Loucy (cell line): ENCODE measurements around the gene FSIP1.

ENCODE experiments used
- H2AFZ ChIP-seq: fragments of 200-600 bp; sonication (generic); 2 replicates; pipeline ENCODE4 v1.6.0; 2016; ENCODE audit warnings: antibody characterized with exemption, mild to moderate bottlenecking, low read length, moderate library complexity
- H3F3A ChIP-seq: fragments of 200-600 bp; 2 replicates; pipeline ENCODE4 v1.6.0; 2016; ENCODE audit warnings: antibody characterized with exemption, low read depth, mild to moderate bottlenecking
- H3K27me3 ChIP-seq: fragments of 200-600 bp; sonication (generic); 2 replicates; pipeline ENCODE4 v1.6.1; 2014; ENCODE audit warnings: low read length, mild to moderate bottlenecking; ENCODE audit not compliant: insufficient read depth, poor library complexity, severe bottlenecking
- H3K36me3 ChIP-seq: fragments of 200-600 bp; sonication (generic); 2 replicates; pipeline ENCODE4 v1.6.1; 2016; ENCODE audit warnings: low read length; ENCODE audit not compliant: insufficient read depth
- H3K4me1 ChIP-seq: fragments of 200-600 bp; sonication (generic); 2 replicates; pipeline ENCODE4 v1.5.1; 2014; ENCODE audit warnings: low read length, mild to moderate bottlenecking; ENCODE audit not compliant: insufficient read depth, poor library complexity, severe bottlenecking
- H3K4me2 ChIP-seq: fragments of 200-600 bp; sonication (generic); 2 replicates; pipeline ENCODE4 v1.6.0; 2014; ENCODE audit warnings: antibody characterized with exemption, low read length, low read depth, mild to moderate bottlenecking; ENCODE audit not compliant: poor library complexity, severe bottlenecking
- H3K4me3 ChIP-seq: fragments of 200-600 bp; sonication (generic); 2 replicates; pipeline ENCODE4 v1.5.1; 2014; ENCODE audit warnings: low read length, mild to moderate bottlenecking, mixed read lengths; ENCODE audit not compliant: poor library complexity, severe bottlenecking
- H3K79me2 ChIP-seq: fragments of 200-600 bp; sonication (generic); 2 replicates; pipeline ENCODE4 v1.6.1; 2014; ENCODE audit warnings: low read length; ENCODE audit not compliant: insufficient read depth
- H3K9ac ChIP-seq: fragments of 200-600 bp; sonication (generic); 2 replicates; pipeline ENCODE4 v1.6.0; 2014; ENCODE audit warnings: mild to moderate bottlenecking, low read depth, low read length, moderate library complexity; ENCODE audit not compliant: poor library complexity, severe bottlenecking
- H3K9me2 ChIP-seq: fragments of 200-600 bp; sonication (generic); replicated peaks from 2 replicates; pipeline ENCODE4 v1.6.1; 2016; ENCODE audit warnings: low read depth, low read length, mixed read lengths
- H3K9me3 ChIP-seq: fragments of 200-600 bp; sonication (generic); 2 replicates; pipeline ENCODE4 v1.6.1; 2014; ENCODE audit warnings: mild to moderate bottlenecking, antibody characterized with exemption, low read length, low read depth; ENCODE audit not compliant: insufficient read depth
- H4K20me1 ChIP-seq: fragments of 200-600 bp; sonication (generic); 2 replicates; pipeline ENCODE4 v1.6.0; 2014; ENCODE audit warnings: antibody characterized with exemption, low read length, mild to moderate bottlenecking; ENCODE audit not compliant: insufficient read depth, poor library complexity, severe bottlenecking
- CTCF ChIP-seq: fragments of 200-600 bp; sonication (generic); conservative IDR thresholded peaks from 2 replicates; pipeline ENCODE4 v1.5.1; 2014; ENCODE audit warnings: mild to moderate bottlenecking, antibody characterized with exemption, low read length
- EZH2phosphoT487 ChIP-seq: fragments of 200-600 bp; IDR thresholded peaks from 2 replicates; pipeline ENCODE4 v1.6.1; 2018; ENCODE audit warnings: antibody characterized with exemption, mild to moderate bottlenecking, moderate library complexity, borderline replicate concordance

Gene FSIP1

GRCh38 chr15:39646425-39646824 is 136.2 kb downstream of the FSIP1 start:
- Histone ChIP-seq H3K4me2 (no peak overlapping the region), H3K4me1 (no peaks in the 10 kb centered on the region), H3K9me2 (no peaks in the 10 kb centered on the region), H3K36me3 (no peaks in the 10 kb centered on the region), H3K9ac (no peak overlapping the region), H4K20me1 (no peaks in the 10 kb centered on the region), H3K9me3 (no peaks in the 10 kb centered on the region), H3K4me3 (no peak overlapping the region), H3K27me3 (no peaks in the 10 kb centered on the region), H2AFZ (no peak overlapping the region), H3F3A (no peaks in the 10 kb centered on the region), H3K79me2 (no peaks in the 10 kb centered on the region)
- TF ChIP-seq CTCF = no peak
- no peak for TF ChIP-seq EZH2phosphoT487

- no peak overlapping the region for H3K4me3 ChIP-seq
- H3K4me2 ChIP-seq = no peak overlapping the region
These were observed 136.7 kb downstream of the FSIP1 start for GRCh38 chr15:39645976-39646257.

GRCh38 chr15:39645138-39645975 is 137.3 kb downstream of the FSIP1 start:
- H3K4me1 ChIP-seq = no peaks in the 10 kb centered on the region
- no peak overlapping the region for H3K4me2 ChIP-seq
- H3K9me2 ChIP-seq = no peaks in the 10 kb centered on the region
- H4K20me1 ChIP-seq = no peaks in the 10 kb centered on the region
- no peaks in the 10 kb centered on the region for H3F3A ChIP-seq
- TF ChIP-seq CTCF (no peak), EZH2phosphoT487 (no peak)
- H3K9ac ChIP-seq = no peak overlapping the region
- no peaks in the 10 kb centered on the region for H3K79me2 ChIP-seq
- H3K9me3 ChIP-seq = no peaks in the 10 kb centered on the region
- no peak overlapping the region for H3K4me3 ChIP-seq
- H2AFZ ChIP-seq = no peak overlapping the region
- H3K27me3 ChIP-seq = no peaks in the 10 kb centered on the region
- H3K36me3 ChIP-seq = no peaks in the 10 kb centered on the region

More at GRCh38 chr15:39645976-39646257, 136.7 kb downstream of the FSIP1 start:
- no peaks in the 10 kb centered on the region for H3K9me2 ChIP-seq
- H3K79me2 ChIP-seq = no peaks in the 10 kb centered on the region
- no peaks in the 10 kb centered on the region for H4K20me1 ChIP-seq
- no peak overlapping the region for H2AFZ ChIP-seq
- H3K9ac ChIP-seq = no peak overlapping the region
- no peaks in the 10 kb centered on the region for H3K27me3 ChIP-seq
- no peaks in the 10 kb centered on the region for H3K4me1 ChIP-seq
- no peaks in the 10 kb centered on the region for H3K9me3 ChIP-seq
- no peaks in the 10 kb centered on the region for H3K36me3 ChIP-seq
- H3F3A ChIP-seq = no peaks in the 10 kb centered on the region
- no peak for TF ChIP-seq EZH2phosphoT487
- no peak for TF ChIP-seq CTCF
